CD4-positive, alpha-beta T cell treated with Interleukin-1 beta for 1 hour (primary cell): Measurements from ENCODE around the gene CENPA.
A peak's percentile ranks its signal among the peaks of the same experiment; 100 is the strongest.
"Not testable (repeated sequence)": the region's sequence is repeated elsewhere in the genome, so short reads cannot be mapped to it uniquely, and the experiment has no call there.

Source experiments
- DNase-seq, 2 donors: peaks; one replicate each; pipeline ENCODE4 v3.0.0-alpha.2; 2020 to 2022

CENPA gene

GRCh38 chr2:26785431-26786206 is at the start of gene CENPA:
Gene CENPA (plus strand): TSS chr2:26786056. CDS start chr2:26786197, 141 bp downstream.
- DNase-seq = peak; percentile 97 to 98

GRCh38 chr2:26737221-26737620 is 48.6 kb upstream of the CENPA start:
- no peak for DNase-seq

- DNase-seq = no peak
Observed at GRCh38 chr2:26738481-26738880, 47.4 kb upstream of the CENPA start.

- no peak for DNase-seq
Observed at GRCh38 chr2:26739514-26739913, 46.3 kb upstream of the CENPA start.

GRCh38 chr2:26740346-26740745 is 45.5 kb upstream of the CENPA start:
- DNase-seq = no peak

GRCh38 chr2:26740890-26741302 is 45.0 kb upstream of the CENPA start:
- DNase-seq = peak in 1 of 2 donors; percentile 23

GRCh38 chr2:26742048-26742770 is 43.6 kb upstream of the CENPA start:
- no peak for DNase-seq

GRCh38 chr2:26743852-26744251 is 42.0 kb upstream of the CENPA start:
- DNase-seq = no peak

GRCh38 chr2:26744953-26745352 is 40.9 kb upstream of the CENPA start:
- no peak for DNase-seq

- peak; percentile 65 to 69 for DNase-seq
Observed at GRCh38 chr2:26745609-26746327, 40.1 kb upstream of the CENPA start.

GRCh38 chr2:26746934-26747333 is 38.9 kb upstream of the CENPA start:
- no peak for DNase-seq

GRCh38 chr2:26749787-26750420 is 36.0 kb upstream of the CENPA start:
- not testable (repeated sequence) for DNase-seq

GRCh38 chr2:26750467-26750866 is 35.4 kb upstream of the CENPA start:
- DNase-seq = not testable (repeated sequence)

GRCh38 chr2:26752656-26753055 is 33.2 kb upstream of the CENPA start:
- no peak for DNase-seq

- no peak for DNase-seq
Observed at GRCh38 chr2:26754539-26754938, 31.3 kb upstream of the CENPA start.

GRCh38 chr2:26754972-26755670 is 30.7 kb upstream of the CENPA start:
- no peak for DNase-seq

GRCh38 chr2:26756337-26756736 is 29.5 kb upstream of the CENPA start:
- DNase-seq = no peak

GRCh38 chr2:26757873-26758789 is 27.7 kb upstream of the CENPA start:
- no peak for DNase-seq

- DNase-seq = no peak
Observed at GRCh38 chr2:26758790-26759321, 27.0 kb upstream of the CENPA start.

GRCh38 chr2:26759845-26760244 is 26.0 kb upstream of the CENPA start:
- DNase-seq = no peak

- DNase-seq = not testable (repeated sequence)
Observed at GRCh38 chr2:26760991-26761390, 24.9 kb upstream of the CENPA start.
